Tibial nerve (tissue), 4 donors: ENCODE results near the gene ANXA9.

Experiments
- EP300 ChIP-seq, 2 donors: sonication (generic); formaldehyde crosslinking; IDR thresholded peaks; one replicate each; pipeline ENCODE4 v1.6.1; 2017; ENCODE audit warnings: antibody characterized with exemption in 2 of 2, mild to moderate bottlenecking in 1 of 2
- POLR2A ChIP-seq, 2 donors: fragments of 450-650 bp; IDR thresholded peaks; one replicate each; pipeline ENCODE4 v1.6.1; 2017; ENCODE audit warnings: antibody characterized with exemption in 2 of 2, mild to moderate bottlenecking in 2 of 2, moderate library complexity in 2 of 2
- TF ChIP-seq, protein P1 (sequence below), 5 experiments: fragments of 200-600 bp in 3 of 5; fragments of 450-650 bp in 2 of 5; sonication (generic) in 3 of 5; IDR thresholded peaks; one replicate each; pipeline ENCODE4 v1.5.1; 2016 to 2019; ENCODE audit warnings: antibody characterized with exemption in 5 of 5, mild to moderate bottlenecking in 3 of 5, moderate library complexity in 2 of 5

DNA sequence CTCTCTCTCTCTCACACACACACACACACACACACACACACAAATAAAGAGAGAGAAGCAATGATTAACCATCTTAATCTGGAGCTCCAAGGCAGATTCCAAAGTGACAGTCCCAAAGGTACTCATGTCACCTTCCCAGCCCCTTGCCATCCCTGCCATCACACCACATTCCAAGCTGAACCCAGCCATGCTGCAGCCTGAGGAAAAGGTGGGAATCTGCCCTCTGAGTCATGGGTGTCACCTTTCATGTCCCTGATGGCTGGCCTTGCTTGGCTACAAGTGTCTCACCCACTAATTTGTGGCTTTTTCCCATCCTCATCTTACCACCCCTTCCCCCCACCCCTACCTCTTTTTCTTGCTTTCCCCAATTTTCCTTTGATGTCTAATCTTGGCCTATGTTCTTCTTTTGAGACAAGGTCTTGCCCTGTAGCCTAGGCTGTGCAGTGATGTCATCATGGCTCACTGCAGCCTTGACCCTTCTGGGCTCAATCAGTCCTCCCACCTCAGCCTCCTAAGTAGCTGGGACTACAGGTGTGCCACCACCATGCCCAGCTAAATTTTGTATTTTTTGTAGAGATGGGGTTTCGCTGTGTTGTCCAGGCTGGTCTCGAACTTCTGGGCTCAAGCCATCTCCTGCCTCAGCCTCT, 3.2 kb downstream of the ANXA9 start:
- TF ChIP-seq, protein P1, sequence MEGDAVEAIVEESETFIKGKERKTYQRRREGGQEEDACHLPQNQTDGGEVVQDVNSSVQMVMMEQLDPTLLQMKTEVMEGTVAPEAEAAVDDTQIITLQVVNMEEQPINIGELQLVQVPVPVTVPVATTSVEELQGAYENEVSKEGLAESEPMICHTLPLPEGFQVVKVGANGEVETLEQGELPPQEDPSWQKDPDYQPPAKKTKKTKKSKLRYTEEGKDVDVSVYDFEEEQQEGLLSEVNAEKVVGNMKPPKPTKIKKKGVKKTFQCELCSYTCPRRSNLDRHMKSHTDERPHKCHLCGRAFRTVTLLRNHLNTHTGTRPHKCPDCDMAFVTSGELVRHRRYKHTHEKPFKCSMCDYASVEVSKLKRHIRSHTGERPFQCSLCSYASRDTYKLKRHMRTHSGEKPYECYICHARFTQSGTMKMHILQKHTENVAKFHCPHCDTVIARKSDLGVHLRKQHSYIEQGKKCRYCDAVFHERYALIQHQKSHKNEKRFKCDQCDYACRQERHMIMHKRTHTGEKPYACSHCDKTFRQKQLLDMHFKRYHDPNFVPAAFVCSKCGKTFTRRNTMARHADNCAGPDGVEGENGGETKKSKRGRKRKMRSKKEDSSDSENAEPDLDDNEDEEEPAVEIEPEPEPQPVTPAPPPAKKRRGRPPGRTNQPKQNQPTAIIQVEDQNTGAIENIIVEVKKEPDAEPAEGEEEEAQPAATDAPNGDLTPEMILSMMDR (IDR thresholded peaks at IDR 0.05), result no peak
- no peak for TF ChIP-seq POLR2A (IDR thresholded peaks at IDR 0.05)
- no peak for TF ChIP-seq EP300 (IDR thresholded peaks at IDR 0.05)
